ENCODE data around the gene GFRA4.

Gene GFRA4

GRCh38 chr20:3697588-3698305 is 34.5 kb upstream of the GFRA4 start:
- no peak for TF ChIP-seq CEBPB (IDR thresholded peaks at IDR 0.05)
- TF ChIP-seq FOXM1 (IDR thresholded peaks at IDR 0.05; ENCODE audit: borderline replicate concordance, low read depth): no peak
- TF ChIP-seq EGR1 (IDR thresholded peaks at IDR 0.05): no peak
- no peak for TF ChIP-seq TAF1 (IDR thresholded peaks at IDR 0.05; ENCODE audit: low read depth)
- no peak for TF ChIP-seq NFIC (IDR thresholded peaks at IDR 0.05)
- no peak for TF ChIP-seq RAD21 (IDR thresholded peaks at IDR 0.05; ENCODE audit: low read depth)
- no peak for TF ChIP-seq YY1 (IDR thresholded peaks at IDR 0.05; ENCODE audit: low read depth)
- no peak for TF ChIP-seq ZBTB7A (IDR thresholded peaks at IDR 0.05; ENCODE audit: low read depth)
- no peak for TF ChIP-seq CREB1 (IDR thresholded peaks at IDR 0.05; ENCODE audit: low read depth)
- TF ChIP-seq TEAD4 (IDR thresholded peaks at IDR 0.05): no peak
- TF ChIP-seq TCF12 (IDR thresholded peaks at IDR 0.05; ENCODE audit: low read depth): no peak

- TF ChIP-seq YY1 (IDR thresholded peaks at IDR 0.05; ENCODE audit: low read depth): no peak
- TF ChIP-seq EP300 (IDR thresholded peaks at IDR 0.05; ENCODE audit: borderline replicate concordance): no peak
- TF ChIP-seq CEBPB (IDR thresholded peaks at IDR 0.05): no peak
- TF ChIP-seq REST (IDR thresholded peaks at IDR 0.05; ENCODE audit: low read depth): no peak
- no peak for TF ChIP-seq RAD21 (IDR thresholded peaks at IDR 0.05; ENCODE audit: low read depth)
- TF ChIP-seq CREB1 (IDR thresholded peaks at IDR 0.05; ENCODE audit: low read depth): no peak
- no peak for TF ChIP-seq TCF12 (IDR thresholded peaks at IDR 0.05; ENCODE audit: low read depth)
- TF ChIP-seq TAF1 (IDR thresholded peaks at IDR 0.05; ENCODE audit: low read depth): no peak
These were observed 33.8 kb upstream of the GFRA4 start for GRCh38 chr20:3696745-3697587.

GRCh38 chr20:3696200-3696599 is 33.0 kb upstream of the GFRA4 start:
- TF ChIP-seq REST (IDR thresholded peaks at IDR 0.05; ENCODE audit: low read depth): no peak
- TF ChIP-seq RAD21 (IDR thresholded peaks at IDR 0.05; ENCODE audit: low read depth): peak; percentile 51; the same call in 1 of the 2 replicates

GRCh38 chr20:3694864-3695263 is 31.7 kb upstream of the GFRA4 start:
- TF ChIP-seq REST (IDR thresholded peaks at IDR 0.05; ENCODE audit: low read depth) (no peak), EP300 (IDR thresholded peaks at IDR 0.05; ENCODE audit: borderline replicate concordance) (no peak), RAD21 (IDR thresholded peaks at IDR 0.05; ENCODE audit: low read depth) (no peak), TCF12 (IDR thresholded peaks at IDR 0.05; ENCODE audit: low read depth) (no peak), TAF1 (IDR thresholded peaks at IDR 0.05; ENCODE audit: low read depth) (no peak), EGR1 (IDR thresholded peaks at IDR 0.05) (no peak), FOXM1 (IDR thresholded peaks at IDR 0.05; ENCODE audit: borderline replicate concordance, low read depth) (no peak), TEAD4 (IDR thresholded peaks at IDR 0.05) (no peak), MAX (IDR thresholded peaks at IDR 0.05) (no peak), NFIC (IDR thresholded peaks at IDR 0.05) (no peak), ZBTB7A (IDR thresholded peaks at IDR 0.05; ENCODE audit: low read depth) (no peak), USF1 (IDR thresholded peaks at IDR 0.05) (no peak), CEBPB (IDR thresholded peaks at IDR 0.05) (no peak), YY1 (IDR thresholded peaks at IDR 0.05; ENCODE audit: low read depth) (no peak), CREB1 (IDR thresholded peaks at IDR 0.05; ENCODE audit: low read depth) (no peak)
